Osteoblast (primary cell): ENCODE results near the gene SLC66A1. TPM values are rescaled to one million over a fixed set of nuclear protein-coding genes. Genes with fewer than 3 reads are reported as not detected.

Experiments used
- DNase-seq: peaks from one replicate; pipeline ENCODE4 v3.0.0; 2011; ENCODE audit warnings: low spot score, mixed read lengths; ENCODE audit not compliant: insufficient read length; ENCODE audit errors: missing footprints
- H2AFZ ChIP-seq: 2 replicates; pipeline ENCODE4 v1.6.0; 2011; ENCODE audit warnings: mild to moderate bottlenecking, low read length
- H3K27ac ChIP-seq: 2 replicates; pipeline ENCODE4 v1.5.1; 2011; ENCODE audit warnings: mild to moderate bottlenecking, low read depth, low read length, moderate library complexity
- H3K27me3 ChIP-seq: 2 replicates; pipeline ENCODE4 v1.6.0; 2012; ENCODE audit warnings: mild to moderate bottlenecking, control low read depth, inconsistent platforms, low read length, moderate library complexity; ENCODE audit not compliant: insufficient read depth
- H3K36me3 ChIP-seq: 2 replicates; pipeline ENCODE4 v1.5.1; 2011; ENCODE audit warnings: mild to moderate bottlenecking, low read length, control low read depth, moderate library complexity; ENCODE audit not compliant: insufficient read depth
- H3K4me1 ChIP-seq: 2 replicates; pipeline ENCODE4 v1.5.1; 2011; ENCODE audit warnings: mild to moderate bottlenecking, low read length, control low read depth, moderate library complexity; ENCODE audit not compliant: insufficient read depth
- H3K4me2 ChIP-seq: 2 replicates; pipeline ENCODE4 v1.6.0; 2011; ENCODE audit warnings: mild to moderate bottlenecking, low read length; ENCODE audit not compliant: insufficient read depth
- H3K4me3 ChIP-seq: fragments of 200-600 bp; sonication (generic); 3 replicates; pipeline ENCODE4 v1.5.1; 2012; ENCODE audit warnings: mild to moderate bottlenecking, low read length, inconsistent platforms; ENCODE audit not compliant: insufficient read depth
- H3K79me2 ChIP-seq: 2 replicates; pipeline ENCODE4 v1.6.0; 2012; ENCODE audit warnings: mild to moderate bottlenecking, low read length, control low read depth, inconsistent platforms; ENCODE audit not compliant: insufficient read depth
- H3K9me3 ChIP-seq: 2 replicates; pipeline ENCODE4 v1.5.1; 2011; ENCODE audit warnings: low read depth, low read length, control low read depth
- H4K20me1 ChIP-seq: 2 replicates; pipeline ENCODE4 v1.6.0; 2012; ENCODE audit warnings: mild to moderate bottlenecking, low read length, control low read depth; ENCODE audit not compliant: insufficient read depth
- total RNA-seq: library from RNA; depleted of rRNA; stranded (reverse); fragments of >200 nt; gene quantifications from 2 replicates; pipeline ENCODE4 v1.2.3, GENCODE V29; 2012
- TF ChIP-seq, protein P1 (sequence below): IDR thresholded peaks from 2 replicates; pipeline ENCODE4 v1.5.1; 2011; ENCODE audit warnings: mild to moderate bottlenecking, low read depth, low read length, moderate library complexity; ENCODE audit errors: extremely low read depth

Gene SLC66A1
- total RNA-seq, 1 donor = 32.6 TPM

DNA sequence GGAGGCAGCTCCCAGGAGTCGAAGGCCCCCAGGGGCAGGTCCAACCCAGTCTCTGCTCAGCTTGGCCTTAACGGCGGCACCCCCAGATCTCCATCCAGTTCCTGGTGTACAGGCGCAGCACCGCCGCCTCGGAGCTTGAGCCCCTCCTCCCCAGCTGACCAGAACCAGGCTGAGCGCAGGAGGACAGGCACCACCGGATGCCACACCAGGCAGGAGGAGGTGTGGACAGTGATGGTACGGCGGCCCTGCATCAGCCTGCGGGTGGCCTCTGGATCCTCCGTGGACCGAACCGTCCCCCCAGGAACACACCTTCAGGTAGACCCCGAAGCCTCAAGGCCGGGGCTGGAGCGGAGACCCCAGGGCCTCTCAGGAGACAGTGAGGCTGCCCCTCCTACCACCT is 16.4 kb downstream of the SLC66A1 start:
- TF ChIP-seq, protein P1, sequence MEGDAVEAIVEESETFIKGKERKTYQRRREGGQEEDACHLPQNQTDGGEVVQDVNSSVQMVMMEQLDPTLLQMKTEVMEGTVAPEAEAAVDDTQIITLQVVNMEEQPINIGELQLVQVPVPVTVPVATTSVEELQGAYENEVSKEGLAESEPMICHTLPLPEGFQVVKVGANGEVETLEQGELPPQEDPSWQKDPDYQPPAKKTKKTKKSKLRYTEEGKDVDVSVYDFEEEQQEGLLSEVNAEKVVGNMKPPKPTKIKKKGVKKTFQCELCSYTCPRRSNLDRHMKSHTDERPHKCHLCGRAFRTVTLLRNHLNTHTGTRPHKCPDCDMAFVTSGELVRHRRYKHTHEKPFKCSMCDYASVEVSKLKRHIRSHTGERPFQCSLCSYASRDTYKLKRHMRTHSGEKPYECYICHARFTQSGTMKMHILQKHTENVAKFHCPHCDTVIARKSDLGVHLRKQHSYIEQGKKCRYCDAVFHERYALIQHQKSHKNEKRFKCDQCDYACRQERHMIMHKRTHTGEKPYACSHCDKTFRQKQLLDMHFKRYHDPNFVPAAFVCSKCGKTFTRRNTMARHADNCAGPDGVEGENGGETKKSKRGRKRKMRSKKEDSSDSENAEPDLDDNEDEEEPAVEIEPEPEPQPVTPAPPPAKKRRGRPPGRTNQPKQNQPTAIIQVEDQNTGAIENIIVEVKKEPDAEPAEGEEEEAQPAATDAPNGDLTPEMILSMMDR = no peak
- no peaks in the 10 kb centered on the region for H3K79me2 ChIP-seq
- H3K9me3 ChIP-seq = no peaks in the 10 kb centered on the region
- H3K4me1 ChIP-seq = no peaks in the 10 kb centered on the region
- DNase-seq = peak; percentile 75
- H4K20me1 ChIP-seq = peaks cover 12% of the 10 kb centered on the region
- H3K4me2 ChIP-seq = no peak overlapping the region
- H3K36me3 ChIP-seq = peaks cover 41% of the 10 kb centered on the region
- no peak overlapping the region for H2AFZ ChIP-seq
- no peaks in the 10 kb centered on the region for H3K27me3 ChIP-seq
- no peak overlapping the region for H3K27ac ChIP-seq
- H3K4me3 ChIP-seq = no peak overlapping the region

DNA sequence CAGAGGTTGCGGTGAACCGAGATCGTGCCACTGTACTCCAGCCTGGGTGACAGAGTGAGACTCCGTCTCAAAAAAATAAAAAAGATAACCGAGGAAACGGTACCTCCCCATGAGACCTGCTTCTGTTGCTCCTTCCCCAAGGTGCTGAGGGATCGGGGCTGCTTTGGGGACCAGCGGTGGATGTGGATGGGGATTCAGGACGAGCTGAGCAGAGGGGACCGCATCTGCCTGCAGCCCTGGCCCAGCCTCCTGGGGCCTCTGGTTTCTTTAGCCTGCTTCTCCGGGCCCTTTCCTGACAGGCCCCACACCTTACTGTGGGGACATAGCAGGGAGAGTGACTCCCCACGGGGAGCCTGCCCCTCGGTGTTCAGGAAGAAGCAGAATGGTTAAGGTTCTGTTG is 17.1 kb downstream of the SLC66A1 start:
- Histone ChIP-seq H3K9me3 (no peaks in the 10 kb centered on the region), H3K27ac (no peak overlapping the region), H3K4me1 (peaks cover 3% of the 10 kb centered on the region), H3K79me2 (no peaks in the 10 kb centered on the region), H4K20me1 (peaks cover 14% of the 10 kb centered on the region), H2AFZ (no peak overlapping the region), H3K4me3 (no peak overlapping the region), H3K27me3 (no peaks in the 10 kb centered on the region), H3K36me3 (peaks cover 35% of the 10 kb centered on the region), H3K4me2 (no peak overlapping the region)
- peak; percentile 58 for DNase-seq
- TF ChIP-seq, protein P1 = no peak

DNA sequence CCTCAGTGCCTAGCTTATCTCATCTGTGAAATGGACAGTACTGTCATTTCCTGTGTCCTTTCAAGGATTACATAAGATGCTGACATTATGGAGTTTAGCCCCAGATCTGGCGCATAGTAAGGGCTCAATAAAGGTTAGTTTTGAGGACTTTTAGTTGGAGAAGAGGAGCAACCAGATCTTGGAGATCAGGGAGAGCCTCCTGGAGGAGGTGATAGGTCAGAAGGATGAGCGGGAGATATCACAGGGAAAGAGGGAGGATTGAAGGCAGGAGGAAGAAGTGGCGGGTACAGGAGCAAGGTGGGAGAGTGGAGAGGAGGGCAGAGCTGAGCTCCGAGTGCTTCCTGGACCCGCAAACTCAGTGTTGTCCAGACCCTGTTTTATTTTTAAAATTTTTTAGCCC is 17.5 kb downstream of the SLC66A1 start:
- TF ChIP-seq, protein P1 = no peak
- peak; percentile 30 for DNase-seq
- no peaks in the 10 kb centered on the region for H3K79me2 ChIP-seq

DNA sequence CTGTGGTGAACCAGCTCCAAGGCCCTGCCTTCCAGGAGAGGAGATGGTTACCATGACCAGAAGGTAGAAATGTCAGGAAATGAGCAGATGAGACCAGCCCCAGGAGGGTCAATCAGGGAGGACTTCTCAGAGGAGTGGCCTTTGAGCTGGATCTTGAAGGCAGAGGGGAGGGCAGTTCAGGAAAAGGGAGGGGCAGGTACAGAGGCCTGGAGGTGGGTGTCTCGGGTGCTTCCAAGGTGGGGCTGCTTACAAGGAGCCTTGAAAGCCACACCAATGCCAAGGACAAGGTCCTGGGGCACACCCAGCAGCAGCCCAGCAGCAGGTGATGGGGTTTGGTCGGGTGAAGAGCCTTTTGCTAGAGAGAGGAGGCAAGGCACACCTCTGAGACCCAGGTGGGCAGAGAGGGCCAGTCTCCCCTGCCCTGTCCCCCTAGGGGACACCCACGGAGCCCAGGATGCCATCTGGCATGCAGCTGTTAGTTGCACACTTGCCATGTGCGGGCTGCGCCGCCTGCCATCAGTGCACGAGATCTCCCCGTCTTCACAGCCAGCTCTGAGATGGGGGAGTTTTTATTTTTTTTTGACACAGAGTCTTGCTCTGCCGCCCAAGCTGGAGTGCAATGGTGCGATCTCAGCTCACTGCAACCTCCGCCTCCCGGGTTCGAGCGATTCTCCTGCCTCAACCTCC is 18.5 kb downstream of the SLC66A1 start:
- no peaks in the 10 kb centered on the region for H3K9me3 ChIP-seq
- peak; percentile 80 for DNase-seq
- peaks cover 23% of the 10 kb centered on the region for H3K36me3 ChIP-seq
- no peaks in the 10 kb centered on the region for H3K27me3 ChIP-seq
- H3K4me2 ChIP-seq = no peak overlapping the region
- peaks cover 14% of the 10 kb centered on the region for H4K20me1 ChIP-seq
- H2AFZ ChIP-seq = no peak overlapping the region
- H3K79me2 ChIP-seq = no peaks in the 10 kb centered on the region
- TF ChIP-seq, protein P1 = no peak
- no peak overlapping the region for H3K27ac ChIP-seq
- peaks cover 3% of the 10 kb centered on the region for H3K4me1 ChIP-seq
- H3K4me3 ChIP-seq = no peak overlapping the region

More for the DNA sequence above, 17.5 kb downstream of the SLC66A1 start:
- no peak overlapping the region for H3K4me3 ChIP-seq
- H3K9me3 ChIP-seq = no peaks in the 10 kb centered on the region
- H4K20me1 ChIP-seq = peaks cover 15% of the 10 kb centered on the region
- peaks cover 31% of the 10 kb centered on the region for H3K36me3 ChIP-seq
- H3K4me1 ChIP-seq = peaks cover 3% of the 10 kb centered on the region
- no peak overlapping the region for H2AFZ ChIP-seq
- no peaks in the 10 kb centered on the region for H3K27me3 ChIP-seq
- no peak overlapping the region for H3K4me2 ChIP-seq
- H3K27ac ChIP-seq = no peak overlapping the region
